Measurements from ENCODE around the gene ROBO1. TPM values are rescaled to one million over a fixed set of nuclear protein-coding genes. Genes with fewer than 3 reads are reported as not detected.

Gene ROBO1
- total and polyA plus RNA-seq, 2 donors (not counting 3 experiments of a cell fraction or from before 2014, with no cell fraction given) = 5.9 to 14.2 TPM

DNA sequence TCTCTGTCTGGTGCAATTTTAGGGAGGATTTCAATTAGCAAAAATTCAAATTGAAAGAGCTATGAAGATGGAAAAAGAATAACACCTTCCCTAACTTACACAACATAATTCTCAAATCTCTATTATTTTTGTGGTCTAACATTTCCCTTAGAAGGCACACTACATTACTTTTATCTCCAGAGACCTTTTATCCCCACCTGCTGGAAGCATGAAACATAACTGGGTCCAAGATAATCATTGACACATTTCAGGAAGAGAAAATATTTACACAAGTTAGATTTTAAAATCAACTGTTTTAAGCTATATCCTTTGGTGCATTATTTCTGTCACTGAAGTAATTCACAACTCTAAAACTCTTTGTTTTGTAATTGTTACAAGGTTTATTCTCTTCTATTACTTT lies 779.5 kb downstream of the ROBO1 start:
- CTCF ChIA-PET = interaction anchor here (1.4 to 2.6 kb wide), 15 partner anchors 10 to 1950 kb away, joined by 4 to 47 read pairs (median 10); no protein-coding TSS in a partner anchor
- no peak for FAIRE-seq

More for the DNA sequence above, 779.5 kb downstream of the ROBO1 start:
- no TSS peak for BruUV-seq (replicated peaks)
- Histone ChIP-seq H3K27ac (ENCODE audit: insufficient read depth, low read depth, low read length) (no peak overlapping the region), H3K4me1 (ENCODE audit: control insufficient read depth, extremely low read depth, insufficient read depth, low read length) (peaks cover 2% of the 10 kb centered on the region), H3K9me3 (replicated peaks; ENCODE audit: control insufficient read depth, insufficient read depth, low read length) (no peaks in the 10 kb centered on the region), H3K36me3 (ENCODE audit: control insufficient read depth in 2 of 2, extremely low read depth in 1 of 2, insufficient read depth in 2 of 2, low read length in 2 of 2) (no peaks in the 10 kb centered on the region), H3K27me3 (ENCODE audit: control insufficient read depth in 2 of 2, insufficient read depth in 2 of 2, low read length in 2 of 2) (no peaks in the 10 kb centered on the region), H3K79me2 (ENCODE audit: control insufficient read depth, insufficient read depth, low read length) (no peaks in the 10 kb centered on the region), H4K20me1 (replicated peaks; ENCODE audit: control insufficient read depth, extremely low read depth, insufficient read depth, low read length) (no peaks in the 10 kb centered on the region), H3K9ac (replicated peaks; ENCODE audit: extremely low read depth, insufficient read depth, low read length) (no peak overlapping the region), H3K4me2 (ENCODE audit: insufficient read depth, low read length) (no peak overlapping the region), H3K9me1 (replicated peaks; ENCODE audit: control insufficient read depth, extremely low read depth, insufficient read depth, low read length) (no peaks in the 10 kb centered on the region), H3K4me3 (replicated peaks in 1 of 3; ENCODE audit: insufficient read depth in 1 of 3, low read depth in 1 of 3, low read length in 3 of 3) (no peak overlapping the region), H2AFZ (ENCODE audit: low read depth, low read length) (no peak overlapping the region)
- DNase-seq (ENCODE audit: low read depth, low spot score) = peak; percentile 26
- POLR2A ChIA-PET = no interaction called here
- intact Hi-C loops (cut with micrococcal nuclease) (loop anchor here (1.0 kb wide), 1 partner anchor 329 kb away; no protein-coding TSS in a partner anchor), dilution Hi-C loops (cut with MboI; ENCODE audit: extremely low pct_ligation_motif_present, low sequenced_read_pairs) (no loop called here)
- no peak for TF ChIP-seq POLR2AphosphoS5 (IDR thresholded peaks at IDR 0.05; ENCODE audit: insufficient read depth, low read depth, low read length)
- no peak for TF ChIP-seq MAX (IDR thresholded peaks at IDR 0.05; ENCODE audit: insufficient read depth, insufficient read length)
- TF ChIP-seq, protein P1, sequence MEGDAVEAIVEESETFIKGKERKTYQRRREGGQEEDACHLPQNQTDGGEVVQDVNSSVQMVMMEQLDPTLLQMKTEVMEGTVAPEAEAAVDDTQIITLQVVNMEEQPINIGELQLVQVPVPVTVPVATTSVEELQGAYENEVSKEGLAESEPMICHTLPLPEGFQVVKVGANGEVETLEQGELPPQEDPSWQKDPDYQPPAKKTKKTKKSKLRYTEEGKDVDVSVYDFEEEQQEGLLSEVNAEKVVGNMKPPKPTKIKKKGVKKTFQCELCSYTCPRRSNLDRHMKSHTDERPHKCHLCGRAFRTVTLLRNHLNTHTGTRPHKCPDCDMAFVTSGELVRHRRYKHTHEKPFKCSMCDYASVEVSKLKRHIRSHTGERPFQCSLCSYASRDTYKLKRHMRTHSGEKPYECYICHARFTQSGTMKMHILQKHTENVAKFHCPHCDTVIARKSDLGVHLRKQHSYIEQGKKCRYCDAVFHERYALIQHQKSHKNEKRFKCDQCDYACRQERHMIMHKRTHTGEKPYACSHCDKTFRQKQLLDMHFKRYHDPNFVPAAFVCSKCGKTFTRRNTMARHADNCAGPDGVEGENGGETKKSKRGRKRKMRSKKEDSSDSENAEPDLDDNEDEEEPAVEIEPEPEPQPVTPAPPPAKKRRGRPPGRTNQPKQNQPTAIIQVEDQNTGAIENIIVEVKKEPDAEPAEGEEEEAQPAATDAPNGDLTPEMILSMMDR (IDR thresholded peaks at IDR 0.05; ENCODE audit: extremely low read depth in 1 of 2, insufficient read depth in 1 of 2, low read depth in 1 of 2, low read length in 2 of 2) = peak in 1 of 2 donors; percentile 11
- no peak for TF ChIP-seq FOS (IDR thresholded peaks at IDR 0.05; ENCODE audit: borderline replicate concordance, insufficient read depth, low read length)
- no peak for TF ChIP-seq GATA2 (IDR thresholded peaks at IDR 0.05; ENCODE audit: insufficient read depth, insufficient read length, low read depth, low read length)
- TF ChIP-seq JUN (IDR thresholded peaks at IDR 0.05; ENCODE audit: borderline replicate concordance, insufficient read depth, insufficient read length, low read depth) = no peak
- no peak for TF ChIP-seq MYC (IDR thresholded peaks at IDR 0.05; ENCODE audit: low read depth, low read length)

Measured in endothelial cell of umbilical vein (primary cell).